ENCODE results near the gene POLR2M.
A peak's percentile ranks its signal among the peaks of the same experiment; 100 is the strongest.

POLR2M gene

GRCh38 chr15:57665939-57666338, 40.6 kb upstream of the POLR2M start:
- Histone ChIP-seq H3K4me1 (ENCODE audit: insufficient read depth, low read length, poor library complexity, severe bottlenecking) (no peaks in the 10 kb centered on the region), H3K9me2 (replicated peaks; ENCODE audit: low read depth, low read length) (no peaks in the 10 kb centered on the region), H2AFZ (ENCODE audit: low read length) (no peak overlapping the region), H3K79me2 (ENCODE audit: insufficient read depth, low read length) (no peaks in the 10 kb centered on the region), H3K9ac (ENCODE audit: low read depth, low read length, poor library complexity, severe bottlenecking) (no peak overlapping the region), H4K20me1 (ENCODE audit: insufficient read depth, low read length, poor library complexity, severe bottlenecking) (no peaks in the 10 kb centered on the region), H3F3A (ENCODE audit: low read depth) (no peaks in the 10 kb centered on the region), H3K9me3 (ENCODE audit: insufficient read depth, low read depth, low read length) (no peaks in the 10 kb centered on the region), H3K4me3 (ENCODE audit: low read length, poor library complexity, severe bottlenecking) (no peak overlapping the region), H3K4me2 (ENCODE audit: low read depth, low read length, poor library complexity, severe bottlenecking) (no peak overlapping the region), H3K27me3 (ENCODE audit: insufficient read depth, low read length, poor library complexity, severe bottlenecking) (peaks cover 9% of the 10 kb centered on the region), H3K36me3 (ENCODE audit: insufficient read depth, low read length) (no peaks in the 10 kb centered on the region)
- TF ChIP-seq EZH2phosphoT487 (IDR thresholded peaks at IDR 0.05; ENCODE audit: borderline replicate concordance) (no peak), CTCF (conservative IDR thresholded peaks at IDR 0.05; ENCODE audit: low read length) (no peak)

GRCh38 chr15:57667171-57667849, 39.2 kb upstream of the POLR2M start:
- H2AFZ ChIP-seq (ENCODE audit: low read length), result no peak overlapping the region

GRCh38 chr15:57668016-57668415, 38.5 kb upstream of the POLR2M start:
- Histone ChIP-seq H3K27me3 (ENCODE audit: insufficient read depth, low read length, poor library complexity, severe bottlenecking) (peaks cover 30% of the 10 kb centered on the region), H3K79me2 (ENCODE audit: insufficient read depth, low read length) (no peaks in the 10 kb centered on the region), H2AFZ (ENCODE audit: low read length) (no peak overlapping the region), H3K4me3 (ENCODE audit: low read length, poor library complexity, severe bottlenecking) (no peak overlapping the region), H3K36me3 (ENCODE audit: insufficient read depth, low read length) (no peaks in the 10 kb centered on the region), H3K9me2 (replicated peaks; ENCODE audit: low read depth, low read length) (no peaks in the 10 kb centered on the region), H4K20me1 (ENCODE audit: insufficient read depth, low read length, poor library complexity, severe bottlenecking) (no peaks in the 10 kb centered on the region), H3F3A (ENCODE audit: low read depth) (no peaks in the 10 kb centered on the region), H3K4me2 (ENCODE audit: low read depth, low read length, poor library complexity, severe bottlenecking) (no peak overlapping the region), H3K9ac (ENCODE audit: low read depth, low read length, poor library complexity, severe bottlenecking) (no peak overlapping the region), H3K9me3 (ENCODE audit: insufficient read depth, low read depth, low read length) (no peaks in the 10 kb centered on the region), H3K4me1 (ENCODE audit: insufficient read depth, low read length, poor library complexity, severe bottlenecking) (no peaks in the 10 kb centered on the region)
- TF ChIP-seq EZH2phosphoT487 (IDR thresholded peaks at IDR 0.05; ENCODE audit: borderline replicate concordance), result no peak
- no peak for TF ChIP-seq CTCF (conservative IDR thresholded peaks at IDR 0.05; ENCODE audit: low read length)

More at GRCh38 chr15:57667171-57667849, 39.2 kb upstream of the POLR2M start:
- TF ChIP-seq CTCF (conservative IDR thresholded peaks at IDR 0.05; ENCODE audit: low read length), result 0 out of 2 replicates have a peak, but pooled peaks have one; percentile 14
- TF ChIP-seq EZH2phosphoT487 (IDR thresholded peaks at IDR 0.05; ENCODE audit: borderline replicate concordance), result no peak
- H3K36me3 ChIP-seq (ENCODE audit: insufficient read depth, low read length), result no peaks in the 10 kb centered on the region
- H3K27me3 ChIP-seq (ENCODE audit: insufficient read depth, low read length, poor library complexity, severe bottlenecking), result peaks cover 23% of the 10 kb centered on the region
- no peaks in the 10 kb centered on the region for H3F3A ChIP-seq (ENCODE audit: low read depth)
- no peak overlapping the region for H3K4me2 ChIP-seq (ENCODE audit: low read depth, low read length, poor library complexity, severe bottlenecking)
- no peak overlapping the region for H3K4me3 ChIP-seq (ENCODE audit: low read length, poor library complexity, severe bottlenecking)
- no peak overlapping the region for H3K9ac ChIP-seq (ENCODE audit: low read depth, low read length, poor library complexity, severe bottlenecking)
- no peaks in the 10 kb centered on the region for H3K79me2 ChIP-seq (ENCODE audit: insufficient read depth, low read length)
- H3K4me1 ChIP-seq (ENCODE audit: insufficient read depth, low read length, poor library complexity, severe bottlenecking), result no peaks in the 10 kb centered on the region
- H3K9me3 ChIP-seq (ENCODE audit: insufficient read depth, low read depth, low read length), result no peaks in the 10 kb centered on the region
- no peaks in the 10 kb centered on the region for H3K9me2 ChIP-seq (replicated peaks; ENCODE audit: low read depth, low read length)
- H4K20me1 ChIP-seq (ENCODE audit: insufficient read depth, low read length, poor library complexity, severe bottlenecking), result no peaks in the 10 kb centered on the region

Data from Loucy (cell line).